HCT116 (cell line): ENCODE measurements around the gene MYOG.

Experiments
- ELF1 ChIP-seq: IDR thresholded peaks from 2 replicates; pipeline ENCODE4 v1.6.1; 2012; ENCODE audit warnings: low read depth, borderline replicate concordance
- EZH2 ChIP-seq: fragments of 200-600 bp; sonication (generic); IDR thresholded peaks from 2 replicates; pipeline ENCODE4 v1.6.1; 2017; ENCODE audit warnings: antibody characterized with exemption, mixed run types
- EZH2phosphoT487 ChIP-seq: fragments of 200-600 bp; IDR thresholded peaks from 2 replicates; pipeline ENCODE4 v1.6.1; 2018; ENCODE audit warnings: antibody characterized with exemption, borderline replicate concordance
- POLR2A ChIP-seq: IDR thresholded peaks from 2 replicates; pipeline ENCODE4 v1.7.0; 2011; ENCODE audit warnings: borderline replicate concordance; ENCODE audit not compliant: insufficient read depth, insufficient read length; ENCODE audit errors: extremely low read depth
- POLR2AphosphoS5 ChIP-seq: IDR thresholded peaks from 2 replicates; pipeline ENCODE4 v1.6.1; 2011; ENCODE audit warnings: mild to moderate bottlenecking, low read depth, low read length, moderate library complexity
- SP1 ChIP-seq: IDR thresholded peaks from 2 replicates; pipeline ENCODE4 v1.6.1; 2012; ENCODE audit warnings: low read depth
- ZNF274 ChIP-seq: fragments of 200-500 bp; sonication (Bioruptor generic); IDR thresholded peaks from 2 replicates; pipeline ENCODE4 v1.6.1; 2014; ENCODE audit warnings: mild to moderate bottlenecking, low read depth, low read length, inconsistent platforms
- TF ChIP-seq, protein P1 (sequence below), 3 experiments: fragments of 200-600 bp in 1 of 3; sonication (generic) in 1 of 3; IDR thresholded peaks in 2 of 3; conservative IDR thresholded peaks in 1 of 3; 2 replicates each; pipeline ENCODE4 v1.5.1; 2012 to 2017; ENCODE audit warnings: low read depth in 2 of 3, low read length in 2 of 3, antibody characterized with exemption in 1 of 3, borderline replicate concordance in 1 of 3, control low read depth in 1 of 3, mild to moderate bottlenecking in 1 of 3, mixed read lengths in 1 of 3, mixed run types in 1 of 3, moderate library complexity in 1 of 3; ENCODE audit not compliant: insufficient read depth in 1 of 3
- TF ChIP-seq, protein P2 (sequence below): IDR thresholded peaks from 2 replicates; pipeline ENCODE4 v1.6.1; 2012; ENCODE audit warnings: low read depth

DNA sequence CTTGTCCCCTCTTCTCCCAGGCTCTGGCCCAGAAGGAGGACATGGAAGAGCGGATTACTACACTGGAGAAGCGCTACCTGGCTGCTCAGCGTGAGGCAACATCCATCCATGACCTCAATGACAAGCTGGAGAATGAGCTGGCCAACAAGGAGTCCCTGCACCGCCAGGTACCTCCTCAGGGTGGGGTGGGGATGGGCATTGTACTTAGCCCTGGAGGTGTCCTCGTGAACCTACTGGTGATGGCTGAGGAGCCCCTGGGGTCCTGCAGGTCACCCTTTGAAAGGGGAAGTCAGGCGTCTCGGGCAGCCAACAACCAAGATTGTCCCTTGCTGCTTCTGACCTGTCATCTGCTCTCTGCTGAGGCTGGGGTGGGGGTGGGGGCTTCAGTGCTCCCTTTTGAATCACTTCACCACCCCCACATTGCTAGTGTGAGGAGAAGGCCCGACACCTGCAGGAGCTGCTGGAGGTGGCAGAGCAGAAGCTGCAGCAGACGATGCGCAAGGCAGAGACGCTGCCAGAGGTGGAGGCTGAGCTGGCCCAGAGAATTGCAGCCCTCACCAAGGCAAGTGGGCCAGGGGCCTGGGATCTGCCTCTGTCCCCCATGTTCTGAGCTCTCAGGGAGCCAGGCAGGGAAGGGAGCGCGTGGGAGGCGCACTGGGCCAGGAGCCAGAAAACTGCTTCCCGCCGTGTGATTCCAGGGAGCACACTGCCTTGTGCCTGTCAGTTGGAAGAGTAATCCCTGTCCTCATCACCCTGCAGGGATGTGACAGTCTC is 39.8 kb downstream of the MYOG start:
- TF ChIP-seq, protein P1, sequence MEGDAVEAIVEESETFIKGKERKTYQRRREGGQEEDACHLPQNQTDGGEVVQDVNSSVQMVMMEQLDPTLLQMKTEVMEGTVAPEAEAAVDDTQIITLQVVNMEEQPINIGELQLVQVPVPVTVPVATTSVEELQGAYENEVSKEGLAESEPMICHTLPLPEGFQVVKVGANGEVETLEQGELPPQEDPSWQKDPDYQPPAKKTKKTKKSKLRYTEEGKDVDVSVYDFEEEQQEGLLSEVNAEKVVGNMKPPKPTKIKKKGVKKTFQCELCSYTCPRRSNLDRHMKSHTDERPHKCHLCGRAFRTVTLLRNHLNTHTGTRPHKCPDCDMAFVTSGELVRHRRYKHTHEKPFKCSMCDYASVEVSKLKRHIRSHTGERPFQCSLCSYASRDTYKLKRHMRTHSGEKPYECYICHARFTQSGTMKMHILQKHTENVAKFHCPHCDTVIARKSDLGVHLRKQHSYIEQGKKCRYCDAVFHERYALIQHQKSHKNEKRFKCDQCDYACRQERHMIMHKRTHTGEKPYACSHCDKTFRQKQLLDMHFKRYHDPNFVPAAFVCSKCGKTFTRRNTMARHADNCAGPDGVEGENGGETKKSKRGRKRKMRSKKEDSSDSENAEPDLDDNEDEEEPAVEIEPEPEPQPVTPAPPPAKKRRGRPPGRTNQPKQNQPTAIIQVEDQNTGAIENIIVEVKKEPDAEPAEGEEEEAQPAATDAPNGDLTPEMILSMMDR (IDR thresholded peaks at IDR 0.05 in 2 of 3, conservative IDR thresholded peaks at IDR 0.05 in 1 of 3; ENCODE audit: borderline replicate concordance in 1 of 3, insufficient read depth in 1 of 3, low read depth in 2 of 3, low read length in 2 of 3) = no peak
- TF ChIP-seq EZH2 (no peak), EZH2phosphoT487 (no peak), SP1 (no peak), POLR2A (no peak), ELF1 (no peak), POLR2AphosphoS5 (no peak), ZNF274 (no peak)
- TF ChIP-seq, protein P2, sequence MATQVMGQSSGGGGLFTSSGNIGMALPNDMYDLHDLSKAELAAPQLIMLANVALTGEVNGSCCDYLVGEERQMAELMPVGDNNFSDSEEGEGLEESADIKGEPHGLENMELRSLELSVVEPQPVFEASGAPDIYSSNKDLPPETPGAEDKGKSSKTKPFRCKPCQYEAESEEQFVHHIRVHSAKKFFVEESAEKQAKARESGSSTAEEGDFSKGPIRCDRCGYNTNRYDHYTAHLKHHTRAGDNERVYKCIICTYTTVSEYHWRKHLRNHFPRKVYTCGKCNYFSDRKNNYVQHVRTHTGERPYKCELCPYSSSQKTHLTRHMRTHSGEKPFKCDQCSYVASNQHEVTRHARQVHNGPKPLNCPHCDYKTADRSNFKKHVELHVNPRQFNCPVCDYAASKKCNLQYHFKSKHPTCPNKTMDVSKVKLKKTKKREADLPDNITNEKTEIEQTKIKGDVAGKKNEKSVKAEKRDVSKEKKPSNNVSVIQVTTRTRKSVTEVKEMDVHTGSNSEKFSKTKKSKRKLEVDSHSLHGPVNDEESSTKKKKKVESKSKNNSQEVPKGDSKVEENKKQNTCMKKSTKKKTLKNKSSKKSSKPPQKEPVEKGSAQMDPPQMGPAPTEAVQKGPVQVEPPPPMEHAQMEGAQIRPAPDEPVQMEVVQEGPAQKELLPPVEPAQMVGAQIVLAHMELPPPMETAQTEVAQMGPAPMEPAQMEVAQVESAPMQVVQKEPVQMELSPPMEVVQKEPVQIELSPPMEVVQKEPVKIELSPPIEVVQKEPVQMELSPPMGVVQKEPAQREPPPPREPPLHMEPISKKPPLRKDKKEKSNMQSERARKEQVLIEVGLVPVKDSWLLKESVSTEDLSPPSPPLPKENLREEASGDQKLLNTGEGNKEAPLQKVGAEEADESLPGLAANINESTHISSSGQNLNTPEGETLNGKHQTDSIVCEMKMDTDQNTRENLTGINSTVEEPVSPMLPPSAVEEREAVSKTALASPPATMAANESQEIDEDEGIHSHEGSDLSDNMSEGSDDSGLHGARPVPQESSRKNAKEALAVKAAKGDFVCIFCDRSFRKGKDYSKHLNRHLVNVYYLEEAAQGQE = no peak
